ENCODE measurements around the gene SRP9. TPM values are rescaled to one million over a fixed set of nuclear protein-coding genes. Genes with fewer than 3 reads are reported as not detected.
A peak's percentile ranks its signal among the peaks of the same experiment; 100 is the strongest.

SRP9 gene, protein sequence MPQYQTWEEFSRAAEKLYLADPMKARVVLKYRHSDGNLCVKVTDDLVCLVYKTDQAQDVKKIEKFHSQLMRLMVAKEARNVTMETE
- 240 TPM for polyA plus RNA-seq

DNA sequence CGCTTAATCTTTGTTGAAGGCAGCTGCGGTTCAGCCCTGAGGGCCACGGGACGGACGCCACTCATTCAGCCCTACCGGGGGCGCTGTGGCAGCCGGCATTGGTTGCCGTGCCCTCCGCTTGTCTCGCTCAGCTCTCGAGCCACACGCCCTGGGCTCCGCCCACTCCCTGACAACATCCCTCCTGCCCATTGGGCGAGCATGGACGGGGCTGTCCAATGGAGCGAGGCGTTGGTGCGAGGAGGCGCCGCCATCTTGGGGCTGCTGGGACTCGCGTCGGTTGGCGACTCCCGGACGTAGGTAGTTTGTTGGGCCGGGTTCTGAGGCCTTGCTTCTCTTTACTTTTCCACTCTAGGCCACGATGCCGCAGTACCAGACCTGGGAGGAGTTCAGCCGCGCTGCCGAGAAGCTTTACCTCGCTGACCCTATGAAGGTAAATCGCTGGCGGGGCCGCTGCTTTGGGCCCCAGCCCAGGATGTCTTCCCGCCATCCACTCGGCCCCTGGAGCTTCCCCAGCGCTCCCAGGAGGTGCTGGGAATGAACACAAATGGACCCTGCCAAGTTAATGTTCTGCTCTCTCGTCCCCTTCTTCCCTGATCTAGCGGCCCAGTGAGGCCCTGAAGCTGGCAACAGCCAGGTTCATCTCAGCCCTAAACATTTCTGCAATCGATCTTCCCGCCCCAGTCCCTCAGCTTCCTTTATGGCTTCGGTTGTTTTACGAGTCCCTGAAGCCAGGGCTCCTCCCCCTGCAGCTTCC lies at the start of gene SRP9:
TSS of gene SRP9 (plus strand) at position 244 of the 754 bp plus-strand sequence. CDS start at position 359, 115 bp downstream.
- Mint-ChIP-seq H3K27ac (no peak within 1 kb of the TSS), H3K4me3 (no peak within 1 kb of the TSS), H3K4me1 (peaks cover 11 to 28% (median 20%) of the 10 kb centered on the region in 3 donors)

DNA sequence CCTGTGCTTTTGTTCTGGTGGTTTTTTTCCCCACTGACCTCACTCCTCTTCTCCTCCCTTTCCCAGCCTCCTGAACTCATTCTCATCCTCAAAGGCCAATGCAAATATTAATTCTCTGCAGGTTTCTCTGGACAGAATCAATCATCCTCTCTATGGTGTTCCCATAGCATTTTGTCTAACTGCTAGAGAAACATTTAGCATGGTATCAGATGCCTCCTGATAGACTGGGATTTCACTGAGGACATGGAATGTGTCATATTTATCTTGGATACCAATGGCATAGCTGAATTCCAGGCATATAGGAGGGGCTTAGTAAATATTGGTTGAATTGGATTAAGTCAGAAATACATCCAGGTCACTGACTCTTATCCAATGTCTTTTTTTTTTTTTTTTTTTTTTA lies 46.1 kb upstream of the SRP9 start:
- peaks cover 0 to 4% (median 0%) of the 10 kb centered on the region in 3 donors for H3K4me1 Mint-ChIP-seq
- no peak overlapping the region for H3K4me3 Mint-ChIP-seq
- H3K9me3 Mint-ChIP-seq, result peaks cover 0 to 4% (median 0%) of the 10 kb centered on the region in 3 donors
- H3K36me3 Mint-ChIP-seq, result no peaks in the 10 kb centered on the region
- H3K27ac Mint-ChIP-seq, result no peak overlapping the region
- no peaks in the 10 kb centered on the region for H3K27me3 Mint-ChIP-seq

More for the DNA sequence above, at the start of gene SRP9:
- Mint-ChIP-seq H3K36me3 (peaks cover 7% of the 10 kb centered on the region), H3K27me3 (no peaks in the 10 kb centered on the region), H3K9me3 (no peaks in the 10 kb centered on the region)

DNA sequence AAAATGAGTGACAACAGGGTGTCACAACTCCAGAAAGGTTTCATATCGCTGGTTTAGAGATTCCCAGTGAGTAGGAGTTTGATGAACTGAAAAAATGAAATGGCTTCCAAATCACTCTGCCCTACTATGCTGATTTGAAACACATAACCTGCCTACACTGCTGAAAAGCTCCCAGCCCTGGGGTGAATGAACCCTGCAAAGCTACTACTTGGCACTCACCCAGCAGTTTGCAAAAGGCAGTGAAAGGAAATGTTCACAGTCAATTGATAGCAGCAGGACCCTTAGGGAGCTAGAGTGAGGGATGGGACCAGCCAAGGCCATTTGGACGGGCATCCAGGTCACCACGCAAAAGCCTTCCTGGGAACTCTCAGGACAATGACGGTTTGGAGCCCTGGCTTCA lies 44.4 kb upstream of the SRP9 start:
- no peak overlapping the region for H3K27ac Mint-ChIP-seq
- H3K9me3 Mint-ChIP-seq, result no peaks in the 10 kb centered on the region
- peaks cover 0 to 4% (median 0%) of the 10 kb centered on the region in 3 donors for H3K4me1 Mint-ChIP-seq
- H3K36me3 Mint-ChIP-seq, result no peaks in the 10 kb centered on the region
- H3K4me3 Mint-ChIP-seq, result no peak overlapping the region
- H3K27me3 Mint-ChIP-seq, result no peaks in the 10 kb centered on the region

DNA sequence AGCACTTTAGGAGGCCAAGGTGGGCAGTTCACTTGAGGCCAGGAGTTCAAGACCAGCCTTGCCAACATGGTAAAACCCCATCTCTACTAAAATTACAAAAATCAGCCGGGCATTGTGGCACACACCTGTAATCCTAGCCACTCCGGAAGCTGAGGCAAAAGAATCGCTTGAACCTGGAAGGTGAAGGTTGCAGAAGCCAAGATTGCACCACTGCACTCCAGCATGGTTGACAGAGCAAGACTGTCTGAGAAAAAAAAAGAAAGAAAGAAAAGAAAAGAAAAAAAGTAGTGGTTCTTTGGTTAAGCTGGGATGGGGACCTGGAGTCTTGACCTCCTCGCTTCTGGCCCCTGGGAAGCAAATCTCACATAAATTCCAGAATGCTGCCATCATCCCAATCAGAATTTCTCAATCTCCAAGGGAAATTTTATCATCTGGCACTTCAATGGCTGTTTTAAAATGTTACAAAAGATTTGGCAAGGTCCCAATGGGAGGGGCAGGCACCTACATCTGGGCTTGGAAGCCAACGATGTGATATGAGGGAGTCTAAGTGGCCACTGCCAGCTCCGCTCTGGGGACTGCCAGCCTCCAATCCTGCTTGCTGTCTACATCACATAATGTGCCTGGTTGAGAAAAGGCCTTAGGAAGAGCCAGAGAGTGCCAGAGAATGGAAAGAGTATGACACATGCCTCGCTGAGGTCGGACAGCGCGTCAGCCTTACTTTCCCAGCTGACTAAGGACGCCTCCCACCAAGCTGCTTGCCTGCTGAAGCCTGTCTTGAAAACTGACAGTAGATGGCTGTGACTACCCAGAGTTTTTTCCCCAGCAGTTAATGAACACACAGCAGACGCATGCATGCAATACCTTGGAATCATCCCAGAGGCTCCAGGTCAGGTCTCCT lies 42.1 kb upstream of the SRP9 start:
- Mint-ChIP-seq H3K27me3 (no peaks in the 10 kb centered on the region), H3K9me3 (no peaks in the 10 kb centered on the region), H3K36me3 (no peaks in the 10 kb centered on the region), H3K27ac (peak overlapping the region in 1 of 3 donors; percentile 88), H3K4me3 (peak overlapping the region in 1 of 4 donors; percentile 27), H3K4me1 (peaks cover 0 to 4% (median 0%) of the 10 kb centered on the region in 3 donors)

DNA sequence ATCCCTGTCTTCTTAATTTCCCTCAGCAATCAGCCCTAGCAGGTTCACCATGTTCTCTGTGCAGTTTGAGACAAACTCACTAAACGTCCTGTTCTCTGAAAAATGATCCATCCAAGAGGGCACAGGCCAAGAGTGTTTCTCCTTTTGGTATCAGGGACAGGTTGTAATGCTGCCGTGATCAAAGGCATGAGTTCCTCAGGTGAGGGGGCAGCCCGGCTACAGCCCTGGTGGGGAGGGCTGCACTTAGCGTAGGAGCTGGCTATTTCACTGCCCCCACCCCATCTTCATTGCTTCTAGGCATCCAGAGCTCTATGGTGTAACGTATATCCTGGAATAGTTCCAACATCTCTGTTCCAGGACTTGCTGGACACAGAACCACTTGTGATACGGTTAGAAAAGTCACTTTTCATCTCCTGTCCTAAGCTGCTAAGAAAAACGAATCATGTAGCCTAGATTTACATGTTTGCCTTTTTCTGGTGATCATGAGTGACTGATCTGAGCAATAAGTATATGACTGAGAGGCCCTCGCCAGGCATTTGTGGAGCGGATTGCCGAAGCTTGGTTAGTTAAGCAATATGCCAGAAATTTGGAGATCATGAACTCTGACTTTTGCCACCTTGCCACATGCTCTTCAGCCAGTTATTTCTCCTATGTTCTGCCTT lies 41.1 kb upstream of the SRP9 start:
- Mint-ChIP-seq H3K36me3 (no peaks in the 10 kb centered on the region), H3K4me3 (no peak overlapping the region), H3K27me3 (no peaks in the 10 kb centered on the region), H3K4me1 (peaks cover 0 to 4% (median 0%) of the 10 kb centered on the region in 3 donors), H3K9me3 (no peaks in the 10 kb centered on the region), H3K27ac (peak overlapping the region in 1 of 3 donors; percentile 52)

DNA sequence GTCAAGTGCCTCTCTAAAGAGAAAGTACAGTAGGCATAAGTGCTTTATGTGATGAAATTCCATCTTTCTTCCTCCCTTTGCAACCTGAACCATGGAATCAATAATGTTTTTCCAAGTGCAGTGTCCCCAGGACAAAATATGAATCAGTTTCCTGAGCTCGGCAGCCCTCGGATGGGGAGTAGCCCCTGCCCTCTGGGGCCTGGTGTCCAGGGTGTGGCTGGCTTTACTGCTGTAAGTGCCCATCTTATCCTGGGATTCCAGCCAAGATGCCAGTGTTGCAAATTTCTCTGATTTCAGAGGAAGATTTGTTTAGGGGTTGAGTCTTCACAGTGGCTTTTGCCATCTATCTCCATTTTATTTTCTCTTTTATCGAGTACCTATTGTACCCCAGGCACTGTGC lies 40.5 kb upstream of the SRP9 start:
- Mint-ChIP-seq H3K4me1 (peaks cover 0 to 4% (median 0%) of the 10 kb centered on the region in 3 donors), H3K27me3 (no peaks in the 10 kb centered on the region), H3K27ac (peak overlapping the region in 1 of 3 donors; percentile 52), H3K36me3 (no peaks in the 10 kb centered on the region), H3K9me3 (no peaks in the 10 kb centered on the region), H3K4me3 (no peak overlapping the region)

DNA sequence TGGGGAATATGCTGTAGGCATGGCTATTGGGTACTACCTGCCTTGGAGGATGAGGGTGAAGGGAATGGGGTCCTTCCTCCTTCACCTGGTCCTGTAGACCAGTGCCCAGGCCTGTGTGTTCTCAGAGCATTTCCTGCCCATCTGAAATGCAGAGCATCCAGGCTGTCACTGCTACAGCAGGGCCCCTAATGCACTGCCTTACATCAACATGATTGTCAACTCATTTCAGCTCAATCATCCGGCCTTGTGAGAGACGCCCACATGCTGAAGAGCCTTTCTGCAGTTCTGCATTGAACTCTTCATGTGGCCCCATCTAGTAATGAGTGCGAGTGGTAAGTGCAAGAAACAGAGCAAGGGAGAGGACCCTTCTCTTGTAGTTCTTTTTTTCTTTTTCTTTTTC lies 39.8 kb upstream of the SRP9 start:
- Mint-ChIP-seq H3K27ac (no peak overlapping the region), H3K36me3 (peaks cover 1% of the 10 kb centered on the region), H3K4me3 (peak overlapping the region in 1 of 4 donors; percentile 27), H3K4me1 (peaks cover 0 to 4% (median 0%) of the 10 kb centered on the region in 3 donors), H3K27me3 (no peaks in the 10 kb centered on the region), H3K9me3 (no peaks in the 10 kb centered on the region)

DNA sequence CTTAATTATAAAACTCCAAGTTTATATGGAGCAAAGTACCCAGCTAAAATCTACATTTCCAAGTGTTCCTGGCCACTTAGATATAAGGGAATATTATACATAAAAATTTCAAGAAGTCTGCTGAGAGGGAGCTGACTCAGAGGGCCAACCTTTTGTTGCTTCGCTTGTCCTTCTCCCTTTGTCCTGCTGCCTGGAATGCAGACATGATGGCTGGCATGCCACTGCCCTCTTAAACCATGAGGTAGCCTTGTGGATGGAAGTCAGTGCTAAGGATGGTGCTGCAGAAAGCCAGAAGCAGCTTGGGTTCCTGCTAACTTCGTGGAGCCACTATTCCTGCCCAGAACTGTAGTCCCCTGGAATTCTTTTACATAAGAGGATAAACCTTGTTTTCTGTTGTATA lies 38.9 kb upstream of the SRP9 start:
- no peaks in the 10 kb centered on the region for H3K9me3 Mint-ChIP-seq

DNA sequence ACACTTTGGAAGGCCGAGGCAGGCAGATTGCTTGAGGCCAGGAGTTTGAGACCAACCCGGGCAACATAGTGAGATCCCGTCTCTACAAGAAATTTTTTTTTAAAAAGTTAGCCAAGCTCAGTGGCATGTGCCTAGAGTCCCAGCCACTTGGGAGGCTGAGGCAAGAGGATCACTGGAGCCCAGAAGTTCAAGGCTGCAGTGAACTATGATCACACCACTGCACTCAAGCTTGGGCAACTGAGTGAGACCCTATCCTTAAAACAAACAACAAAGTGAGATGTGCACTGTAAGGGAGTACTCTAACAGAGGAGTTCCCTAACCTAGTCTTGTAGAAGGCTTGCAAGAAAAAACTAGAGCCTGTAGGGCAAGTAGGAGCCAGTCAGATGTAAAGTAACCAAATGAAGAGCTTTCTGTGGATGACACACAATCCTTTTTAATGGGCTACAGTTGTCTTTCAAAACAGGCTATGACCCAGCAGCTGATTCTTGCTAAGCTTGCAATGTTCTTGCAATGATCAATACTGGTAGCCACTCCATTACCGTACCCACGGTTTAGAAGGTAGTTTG lies 38.0 kb upstream of the SRP9 start:
- Mint-ChIP-seq H3K36me3 (peaks cover 4% of the 10 kb centered on the region), H3K27ac (no peak overlapping the region), H3K4me1 (peaks cover 0 to 4% (median 0%) of the 10 kb centered on the region in 3 donors), H3K27me3 (no peaks in the 10 kb centered on the region), H3K4me3 (no peak overlapping the region), H3K9me3 (no peaks in the 10 kb centered on the region)

More for the DNA sequence above, 38.9 kb upstream of the SRP9 start:
- H3K27ac Mint-ChIP-seq, result no peak overlapping the region
- H3K4me1 Mint-ChIP-seq, result peaks cover 0 to 4% (median 0%) of the 10 kb centered on the region in 3 donors
- H3K27me3 Mint-ChIP-seq, result no peaks in the 10 kb centered on the region
- no peak overlapping the region for H3K4me3 Mint-ChIP-seq
- H3K36me3 Mint-ChIP-seq, result peaks cover 4% of the 10 kb centered on the region

DNA sequence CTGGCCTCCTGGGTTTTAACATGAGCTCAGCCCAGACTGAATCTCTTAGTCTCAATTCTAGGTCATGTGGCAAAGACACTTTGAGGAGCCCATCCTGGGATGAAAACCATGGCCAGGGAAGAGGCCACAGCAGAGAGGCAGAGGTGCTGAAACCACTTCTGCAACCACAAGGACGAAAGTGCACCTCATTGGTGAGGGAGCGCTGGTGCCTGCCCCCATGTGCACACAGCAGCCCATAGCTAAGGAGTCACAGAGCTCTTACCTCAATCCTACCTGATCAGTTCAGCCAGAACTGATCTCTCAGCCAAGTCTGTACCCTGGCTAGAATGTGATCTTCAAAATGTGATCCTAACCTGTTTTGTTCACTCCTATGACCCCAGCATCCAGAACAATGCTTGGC lies 32.9 kb upstream of the SRP9 start:
- Mint-ChIP-seq H3K27ac (no peak overlapping the region), H3K4me1 (peaks cover 0 to 1% (median 0%) of the 10 kb centered on the region in 3 donors), H3K36me3 (peaks cover 4% of the 10 kb centered on the region), H3K4me3 (no peak overlapping the region), H3K27me3 (no peaks in the 10 kb centered on the region), H3K9me3 (no peaks in the 10 kb centered on the region)

DNA sequence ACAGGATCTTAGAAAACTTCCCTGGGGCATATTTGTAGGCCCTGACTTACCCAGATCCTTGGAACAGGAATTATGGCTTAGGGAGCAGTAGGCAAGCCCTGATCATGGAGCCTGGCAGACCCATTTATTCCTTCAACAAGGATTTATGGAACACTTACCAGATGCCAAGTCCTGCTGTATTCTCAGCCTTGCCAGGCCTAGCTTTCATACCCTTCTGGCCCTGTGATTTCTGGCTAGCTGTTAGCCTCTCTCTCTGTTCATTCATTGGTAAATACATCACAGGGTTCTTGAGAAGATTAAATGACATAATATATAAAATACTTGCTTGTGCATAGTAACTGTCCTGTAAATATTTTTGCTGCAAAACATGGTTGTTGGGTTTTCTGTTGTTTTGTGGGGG lies 32.4 kb upstream of the SRP9 start:
- Mint-ChIP-seq H3K36me3 (peaks cover 4% of the 10 kb centered on the region), H3K27me3 (no peaks in the 10 kb centered on the region), H3K9me3 (no peaks in the 10 kb centered on the region), H3K4me3 (peak overlapping the region in 1 of 4 donors; percentile 40), H3K4me1 (peaks cover 0 to 1% (median 0%) of the 10 kb centered on the region in 3 donors), H3K27ac (no peak overlapping the region)

DNA sequence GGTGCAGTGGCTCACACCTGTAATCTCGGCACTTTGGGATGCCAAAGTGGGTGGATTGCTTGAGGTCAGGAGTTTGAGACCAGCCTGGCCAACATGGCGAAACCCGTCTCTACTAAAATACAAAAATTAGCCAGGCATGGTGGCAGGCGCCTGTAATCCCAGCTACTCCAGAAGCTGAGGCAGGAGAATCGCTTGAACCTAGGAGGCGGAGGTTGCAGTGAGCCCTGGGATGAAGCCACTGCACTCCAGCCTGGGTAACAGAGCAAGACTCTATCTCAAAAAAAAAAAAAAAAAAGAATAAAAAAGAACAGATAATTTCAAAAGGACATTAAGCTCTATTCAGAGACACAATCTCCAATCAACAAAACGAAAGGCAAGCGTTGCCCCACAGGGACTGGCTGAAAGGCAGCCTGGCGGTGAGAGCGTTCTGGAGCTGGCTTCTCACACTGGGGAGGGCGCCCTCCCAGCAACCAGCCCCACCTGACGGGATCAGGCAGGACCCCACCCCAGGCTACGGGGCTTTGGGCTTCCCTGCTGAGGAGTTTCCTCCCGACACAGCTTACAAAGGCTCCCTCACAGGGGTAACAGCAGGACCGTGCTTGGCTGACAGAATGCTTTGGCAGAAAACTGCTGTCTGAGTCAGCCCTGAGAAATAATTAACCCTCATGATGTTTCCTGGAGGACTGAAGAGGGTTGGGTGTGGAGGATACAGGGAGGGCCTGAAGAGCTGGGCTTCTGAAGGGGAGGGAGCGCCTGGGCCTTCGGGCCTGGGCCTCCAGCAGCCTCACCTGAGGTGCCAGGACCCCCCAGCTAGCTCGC lies 31.1 kb upstream of the SRP9 start:
- Mint-ChIP-seq H3K27ac (no peak overlapping the region), H3K4me3 (no peak overlapping the region), H3K4me1 (peaks cover 0 to 1% (median 0%) of the 10 kb centered on the region in 3 donors), H3K36me3 (peaks cover 4% of the 10 kb centered on the region), H3K9me3 (no peaks in the 10 kb centered on the region), H3K27me3 (peaks cover 2% of the 10 kb centered on the region)

DNA sequence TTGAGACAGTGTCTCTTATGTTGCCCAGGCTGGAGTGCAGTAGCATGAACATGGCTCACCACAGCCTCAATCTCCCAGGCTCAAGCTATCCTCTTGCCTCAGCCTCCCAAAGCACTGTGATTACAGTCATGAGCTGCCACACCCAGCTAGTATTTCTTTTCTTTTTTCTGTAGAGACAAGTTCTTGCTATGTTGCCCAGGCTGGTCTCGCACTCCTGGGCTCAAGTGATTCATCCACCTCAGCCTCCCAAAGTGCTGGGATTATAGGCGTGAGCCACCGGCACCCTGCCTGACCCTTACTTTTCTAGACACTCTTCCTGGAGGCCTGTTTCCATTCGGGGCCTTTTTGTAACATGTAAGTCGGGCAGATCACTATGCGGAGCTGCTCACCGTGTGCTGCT lies 30.1 kb upstream of the SRP9 start:
- Mint-ChIP-seq H3K36me3 (peaks cover 3% of the 10 kb centered on the region), H3K27ac (no peak overlapping the region), H3K27me3 (peaks cover 2% of the 10 kb centered on the region), H3K4me1 (peaks cover 0 to 4% (median 3%) of the 10 kb centered on the region in 3 donors), H3K9me3 (no peaks in the 10 kb centered on the region), H3K4me3 (no peak overlapping the region)

DNA sequence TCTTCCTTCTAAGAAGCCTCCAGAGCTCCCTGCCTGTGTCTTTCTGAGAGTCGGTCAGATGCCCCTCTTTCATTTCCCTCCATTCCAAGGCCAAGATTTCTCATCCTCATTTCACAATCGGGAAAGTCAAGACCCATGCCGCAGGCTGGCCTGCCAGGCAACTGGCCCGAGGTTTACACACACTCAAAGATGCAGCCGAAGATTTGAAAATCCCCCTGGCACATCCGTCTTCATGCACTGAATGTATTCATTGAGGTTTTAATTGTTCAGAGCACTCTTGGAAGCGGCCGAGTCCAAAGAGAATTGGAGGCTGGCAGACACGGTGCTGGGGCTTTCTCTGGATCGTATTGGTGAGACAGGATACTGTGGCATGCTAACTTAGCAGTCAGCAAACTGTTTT lies 29.1 kb upstream of the SRP9 start:
- no peak overlapping the region for H3K4me3 Mint-ChIP-seq
- H3K36me3 Mint-ChIP-seq, result no peaks in the 10 kb centered on the region
- no peaks in the 10 kb centered on the region for H3K9me3 Mint-ChIP-seq
- peaks cover 2% of the 10 kb centered on the region for H3K27me3 Mint-ChIP-seq
- H3K4me1 Mint-ChIP-seq, result peaks cover 0 to 4% (median 3%) of the 10 kb centered on the region in 3 donors
- H3K27ac Mint-ChIP-seq, result peak overlapping the region in 1 of 3 donors; percentile 39

Data from IgD-negative memory B cell (primary cell).